Loucy (cell line): ENCODE results near the gene TRMT61A.

Source experiments
- H2AFZ ChIP-seq: fragments of 200-600 bp; sonication (generic); 2 replicates; pipeline ENCODE4 v1.6.0; 2016; ENCODE audit warnings: antibody characterized with exemption, mild to moderate bottlenecking, low read length, moderate library complexity
- H3F3A ChIP-seq: fragments of 200-600 bp; 2 replicates; pipeline ENCODE4 v1.6.0; 2016; ENCODE audit warnings: antibody characterized with exemption, low read depth, mild to moderate bottlenecking
- H3K27me3 ChIP-seq: fragments of 200-600 bp; sonication (generic); 2 replicates; pipeline ENCODE4 v1.6.1; 2014; ENCODE audit warnings: low read length, mild to moderate bottlenecking; ENCODE audit not compliant: insufficient read depth, poor library complexity, severe bottlenecking
- H3K36me3 ChIP-seq: fragments of 200-600 bp; sonication (generic); 2 replicates; pipeline ENCODE4 v1.6.1; 2016; ENCODE audit warnings: low read length; ENCODE audit not compliant: insufficient read depth
- H3K4me1 ChIP-seq: fragments of 200-600 bp; sonication (generic); 2 replicates; pipeline ENCODE4 v1.5.1; 2014; ENCODE audit warnings: low read length, mild to moderate bottlenecking; ENCODE audit not compliant: insufficient read depth, poor library complexity, severe bottlenecking
- H3K4me2 ChIP-seq: fragments of 200-600 bp; sonication (generic); 2 replicates; pipeline ENCODE4 v1.6.0; 2014; ENCODE audit warnings: antibody characterized with exemption, low read length, low read depth, mild to moderate bottlenecking; ENCODE audit not compliant: poor library complexity, severe bottlenecking
- H3K4me3 ChIP-seq: fragments of 200-600 bp; sonication (generic); 2 replicates; pipeline ENCODE4 v1.5.1; 2014; ENCODE audit warnings: low read length, mild to moderate bottlenecking, mixed read lengths; ENCODE audit not compliant: poor library complexity, severe bottlenecking
- H3K79me2 ChIP-seq: fragments of 200-600 bp; sonication (generic); 2 replicates; pipeline ENCODE4 v1.6.1; 2014; ENCODE audit warnings: low read length; ENCODE audit not compliant: insufficient read depth
- H3K9ac ChIP-seq: fragments of 200-600 bp; sonication (generic); 2 replicates; pipeline ENCODE4 v1.6.0; 2014; ENCODE audit warnings: mild to moderate bottlenecking, low read depth, low read length, moderate library complexity; ENCODE audit not compliant: poor library complexity, severe bottlenecking
- H3K9me2 ChIP-seq: fragments of 200-600 bp; sonication (generic); replicated peaks from 2 replicates; pipeline ENCODE4 v1.6.1; 2016; ENCODE audit warnings: low read depth, low read length, mixed read lengths
- H3K9me3 ChIP-seq: fragments of 200-600 bp; sonication (generic); 2 replicates; pipeline ENCODE4 v1.6.1; 2014; ENCODE audit warnings: mild to moderate bottlenecking, antibody characterized with exemption, low read length, low read depth; ENCODE audit not compliant: insufficient read depth
- H4K20me1 ChIP-seq: fragments of 200-600 bp; sonication (generic); 2 replicates; pipeline ENCODE4 v1.6.0; 2014; ENCODE audit warnings: antibody characterized with exemption, low read length, mild to moderate bottlenecking; ENCODE audit not compliant: insufficient read depth, poor library complexity, severe bottlenecking
- CTCF ChIP-seq: fragments of 200-600 bp; sonication (generic); conservative IDR thresholded peaks from 2 replicates; pipeline ENCODE4 v1.5.1; 2014; ENCODE audit warnings: mild to moderate bottlenecking, antibody characterized with exemption, low read length
- EZH2phosphoT487 ChIP-seq: fragments of 200-600 bp; IDR thresholded peaks from 2 replicates; pipeline ENCODE4 v1.6.1; 2018; ENCODE audit warnings: antibody characterized with exemption, mild to moderate bottlenecking, moderate library complexity, borderline replicate concordance

TRMT61A gene

GRCh38 chr14:103507751-103508150 lies 21.2 kb upstream of the TRMT61A start:
- no peak overlapping the region for H3K4me3 ChIP-seq
- H3F3A ChIP-seq = no peaks in the 10 kb centered on the region
- TF ChIP-seq EZH2phosphoT487 = no peak
- no peak for TF ChIP-seq CTCF
- no peaks in the 10 kb centered on the region for H3K27me3 ChIP-seq
- no peak overlapping the region for H3K9ac ChIP-seq
- H3K4me1 ChIP-seq = no peaks in the 10 kb centered on the region
- H2AFZ ChIP-seq = no peak overlapping the region
- H3K36me3 ChIP-seq = peaks cover 23% of the 10 kb centered on the region; the same call in 1 of the 2 replicates
- H3K4me2 ChIP-seq = no peak overlapping the region
- no peaks in the 10 kb centered on the region for H3K79me2 ChIP-seq
- no peaks in the 10 kb centered on the region for H3K9me3 ChIP-seq
- H4K20me1 ChIP-seq = no peaks in the 10 kb centered on the region
- no peaks in the 10 kb centered on the region for H3K9me2 ChIP-seq

GRCh38 chr14:103508521-103509329 lies 20.3 kb upstream of the TRMT61A start:
- no peaks in the 10 kb centered on the region for H3K9me3 ChIP-seq
- H4K20me1 ChIP-seq = no peaks in the 10 kb centered on the region
- no peak overlapping the region for H3K4me3 ChIP-seq
- H3K9me2 ChIP-seq = no peaks in the 10 kb centered on the region
- peaks cover 14% of the 10 kb centered on the region; the same call in 1 of the 2 replicates for H3K36me3 ChIP-seq
- no peak overlapping the region for H3K9ac ChIP-seq
- H3F3A ChIP-seq = no peaks in the 10 kb centered on the region
- no peaks in the 10 kb centered on the region for H3K27me3 ChIP-seq
- no peaks in the 10 kb centered on the region for H3K79me2 ChIP-seq
- H3K4me2 ChIP-seq = no peak overlapping the region
- no peak overlapping the region for H2AFZ ChIP-seq
- TF ChIP-seq CTCF (no peak), EZH2phosphoT487 (no peak)
- H3K4me1 ChIP-seq = no peaks in the 10 kb centered on the region

- Histone ChIP-seq H3K27me3 (no peaks in the 10 kb centered on the region), H3K4me2 (no peak overlapping the region)
Observed at GRCh38 chr14:103509864-103510723, 18.9 kb upstream of the TRMT61A start.

More at GRCh38 chr14:103509864-103510723, 18.9 kb upstream of the TRMT61A start:
- no peaks in the 10 kb centered on the region for H3K9me2 ChIP-seq
- H3K9ac ChIP-seq = no peak overlapping the region
- no peaks in the 10 kb centered on the region for H3K9me3 ChIP-seq
- H4K20me1 ChIP-seq = no peaks in the 10 kb centered on the region
- H2AFZ ChIP-seq = no peak overlapping the region
- H3K4me3 ChIP-seq = no peak overlapping the region
- H3K36me3 ChIP-seq = peaks cover 4% of the 10 kb centered on the region; the same call in 1 of the 2 replicates
- no peaks in the 10 kb centered on the region for H3K4me1 ChIP-seq
- no peaks in the 10 kb centered on the region for H3F3A ChIP-seq
- no peaks in the 10 kb centered on the region for H3K79me2 ChIP-seq
- TF ChIP-seq CTCF (no peak), EZH2phosphoT487 (no peak)
